Embryonic facial prominence (tissue), 1 donor: Measurements from ENCODE around the gene RNU1-2.
"Not testable (repeated sequence)": the region's sequence is repeated elsewhere in the genome, so short reads cannot be mapped to it uniquely, and the experiment has no call there.

Experiments
- DNase-seq: peaks from one replicate; pipeline ENCODE4 v3.0.0-alpha.2; 2016; ENCODE audit errors: extremely low spot score

RNU1-2 gene

DNA sequence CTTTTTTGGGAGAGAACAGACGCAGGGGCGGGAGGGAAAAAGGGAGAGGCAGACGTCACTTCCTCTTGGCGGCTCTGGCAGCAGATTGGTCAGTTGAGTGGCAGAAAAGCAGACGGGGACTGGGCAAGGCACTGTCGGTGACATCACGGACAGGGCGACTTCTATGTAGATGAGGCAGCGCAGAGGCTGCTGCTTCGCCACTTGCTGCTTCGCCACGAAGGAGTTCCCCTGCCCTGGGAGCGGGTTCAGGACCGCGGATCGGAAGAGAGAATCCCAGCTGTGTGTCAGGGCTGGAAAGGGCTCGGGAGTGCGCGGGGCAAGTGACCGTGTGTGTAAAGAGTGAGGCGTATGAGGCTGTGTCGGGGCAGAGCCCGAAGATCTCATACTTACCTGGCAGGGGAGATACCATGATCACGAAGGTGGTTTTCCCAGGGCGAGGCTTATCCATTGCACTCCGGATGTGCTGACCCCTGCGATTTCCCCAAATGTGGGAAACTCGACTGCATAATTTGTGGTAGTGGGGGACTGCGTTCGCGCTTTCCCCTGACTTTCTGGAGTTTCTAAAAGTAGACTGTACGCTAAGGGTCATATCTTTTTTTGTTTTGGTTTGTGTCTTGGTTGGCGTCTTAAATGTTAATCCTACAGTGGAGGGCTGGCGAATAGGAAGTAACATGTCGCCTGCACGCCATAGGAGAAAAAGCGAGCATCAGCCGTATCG is at the start of gene RNU1-2:
Gene RNU1-2 (plus strand): TSS at position 383 of the 718 bp plus-strand sequence.
- DNase-seq = peak; percentile 98

DNA sequence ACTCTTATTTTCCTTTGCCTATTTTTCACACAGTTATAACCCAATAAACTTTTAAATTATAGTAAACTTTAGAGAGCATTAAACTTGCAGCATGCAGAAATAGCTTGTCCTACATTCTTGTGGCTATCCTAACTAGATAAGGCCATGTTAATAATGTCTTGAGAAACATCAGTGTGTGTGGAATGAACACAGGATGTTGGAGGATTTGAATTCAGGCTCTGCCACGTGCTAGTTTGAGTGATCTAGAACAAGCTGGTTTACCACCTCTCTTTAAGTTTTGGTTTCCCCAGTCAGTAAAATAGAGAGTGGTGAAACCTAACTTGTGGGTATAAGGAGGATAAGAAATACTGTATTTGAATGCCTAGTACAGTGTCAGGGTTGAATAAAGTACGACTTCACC is 39.6 kb upstream of the RNU1-2 start:
- DNase-seq = not testable (repeated sequence)

DNA sequence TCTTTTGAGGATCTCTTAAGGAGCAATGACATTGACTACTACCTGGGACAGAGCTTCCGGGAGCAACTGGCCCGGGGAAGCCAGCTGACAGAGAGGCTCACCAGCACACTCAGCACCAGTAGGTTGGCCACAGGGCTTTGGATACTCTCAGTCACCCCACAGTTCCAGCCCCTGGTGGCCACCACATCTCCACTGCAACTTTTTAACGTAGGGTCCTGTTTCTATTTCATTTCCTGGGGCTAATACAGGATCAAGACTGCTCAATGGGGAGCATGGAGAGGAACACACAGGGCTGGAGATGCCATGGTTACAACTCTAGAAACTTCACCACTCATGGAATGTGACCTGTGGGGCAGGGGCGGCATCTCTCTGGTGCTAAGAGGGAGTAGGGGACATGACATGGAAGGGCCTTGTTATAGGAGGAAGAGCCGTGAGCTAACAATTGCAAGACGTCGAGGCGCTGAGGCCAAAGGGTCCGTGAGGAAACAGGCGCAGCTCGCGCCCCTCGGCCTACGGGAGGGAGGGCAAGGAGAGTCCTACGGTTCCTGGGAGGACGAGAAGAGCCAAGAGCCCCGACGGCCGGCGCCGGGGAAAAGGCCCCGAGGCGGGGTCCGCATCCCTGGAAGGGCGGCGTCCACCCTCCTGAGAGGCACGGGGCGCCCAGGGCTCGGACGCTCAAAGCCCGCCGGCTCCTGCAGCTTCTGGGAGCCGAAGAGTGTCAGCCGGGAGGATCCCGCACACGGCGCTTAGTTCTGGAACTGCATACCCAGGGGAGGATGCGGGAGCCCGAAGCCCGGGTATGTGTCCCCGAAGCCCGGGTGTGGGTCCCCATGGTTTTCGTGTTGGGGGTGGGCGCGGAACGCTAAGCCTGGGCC is 36.4 kb upstream of the RNU1-2 start:
- DNase-seq = peak; percentile 3

DNA sequence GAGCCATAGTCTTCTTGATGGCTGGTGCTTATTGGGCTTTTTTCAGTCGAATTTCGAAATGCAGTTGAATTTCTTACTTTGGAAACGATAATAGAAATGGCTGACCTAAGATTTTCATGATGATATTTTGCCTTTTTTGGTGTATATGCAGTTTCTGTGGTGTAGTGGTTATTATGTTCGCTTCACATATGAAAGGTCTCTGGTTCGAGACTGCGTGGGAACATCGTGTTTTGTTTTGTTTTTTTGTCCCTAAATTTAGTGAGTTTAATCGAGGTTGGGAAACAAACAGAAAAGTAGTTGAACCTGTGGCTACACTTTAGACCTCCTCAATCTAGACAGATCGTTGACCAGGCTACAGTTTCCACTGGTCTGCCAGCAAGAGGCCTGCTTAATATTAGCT is 35.7 kb upstream of the RNU1-2 start:
- DNase-seq = not testable (repeated sequence)

DNA sequence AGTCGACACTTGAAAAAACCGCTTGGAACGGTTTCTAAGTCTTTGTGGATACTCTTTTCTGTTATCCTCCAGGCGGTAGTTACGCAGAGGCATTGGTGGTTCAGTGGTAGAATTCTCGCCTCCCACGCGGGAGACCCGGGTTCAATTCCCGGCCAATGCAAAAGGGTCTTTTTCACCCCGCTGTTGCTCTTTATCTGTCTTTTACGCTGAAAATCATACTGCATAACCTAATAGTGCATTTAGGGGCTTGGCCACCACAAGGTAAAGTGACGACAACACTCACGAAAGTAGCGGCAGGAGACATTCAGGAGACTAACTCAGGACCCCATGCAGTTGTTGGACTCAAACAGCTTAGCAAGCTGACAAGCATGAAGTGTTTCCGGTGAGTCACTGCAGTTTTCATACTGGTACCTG is 33.9 kb upstream of the RNU1-2 start:
- DNase-seq = not testable (repeated sequence)

DNA sequence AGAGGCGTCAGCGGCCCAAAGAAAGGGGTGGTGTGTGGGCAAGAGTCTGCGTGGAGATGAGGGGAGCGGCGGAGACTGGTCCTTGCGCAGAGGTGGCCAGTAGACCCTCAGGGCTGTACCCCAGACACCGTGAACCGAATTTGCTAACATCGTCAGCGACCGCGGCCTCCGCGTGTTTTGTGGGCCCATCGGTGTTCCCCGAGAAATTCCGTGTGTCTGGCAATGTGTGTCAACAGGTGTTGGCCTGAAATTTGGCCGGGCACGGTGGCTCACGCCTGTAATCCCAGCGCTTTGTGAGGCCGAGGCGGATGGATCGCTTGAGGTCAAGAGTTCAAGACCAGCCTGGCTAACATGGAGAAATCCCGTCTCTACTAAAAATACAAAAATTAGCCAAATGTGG is 33.4 kb upstream of the RNU1-2 start:
- not testable (repeated sequence) for DNase-seq

DNA sequence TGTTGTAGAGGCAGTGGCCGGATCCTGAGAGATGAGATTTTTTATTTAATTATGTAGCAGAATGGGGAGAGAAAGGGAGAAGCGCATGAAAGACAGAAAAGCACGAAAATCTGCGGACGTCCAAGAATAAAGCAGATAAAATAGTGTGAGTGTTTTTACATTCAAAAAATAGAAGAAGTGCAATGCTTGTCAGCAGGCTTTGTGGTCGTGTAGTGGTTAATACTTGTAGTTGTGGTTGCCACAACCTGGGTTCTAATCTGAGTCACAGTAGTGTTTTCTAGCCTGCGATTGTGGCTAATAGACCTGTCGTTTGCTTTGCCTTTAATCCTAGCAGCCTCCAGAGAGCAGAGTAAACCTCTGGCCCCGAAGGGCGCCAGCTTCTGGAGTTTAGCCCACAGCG is 32.8 kb upstream of the RNU1-2 start:
- not testable (repeated sequence) for DNase-seq

DNA sequence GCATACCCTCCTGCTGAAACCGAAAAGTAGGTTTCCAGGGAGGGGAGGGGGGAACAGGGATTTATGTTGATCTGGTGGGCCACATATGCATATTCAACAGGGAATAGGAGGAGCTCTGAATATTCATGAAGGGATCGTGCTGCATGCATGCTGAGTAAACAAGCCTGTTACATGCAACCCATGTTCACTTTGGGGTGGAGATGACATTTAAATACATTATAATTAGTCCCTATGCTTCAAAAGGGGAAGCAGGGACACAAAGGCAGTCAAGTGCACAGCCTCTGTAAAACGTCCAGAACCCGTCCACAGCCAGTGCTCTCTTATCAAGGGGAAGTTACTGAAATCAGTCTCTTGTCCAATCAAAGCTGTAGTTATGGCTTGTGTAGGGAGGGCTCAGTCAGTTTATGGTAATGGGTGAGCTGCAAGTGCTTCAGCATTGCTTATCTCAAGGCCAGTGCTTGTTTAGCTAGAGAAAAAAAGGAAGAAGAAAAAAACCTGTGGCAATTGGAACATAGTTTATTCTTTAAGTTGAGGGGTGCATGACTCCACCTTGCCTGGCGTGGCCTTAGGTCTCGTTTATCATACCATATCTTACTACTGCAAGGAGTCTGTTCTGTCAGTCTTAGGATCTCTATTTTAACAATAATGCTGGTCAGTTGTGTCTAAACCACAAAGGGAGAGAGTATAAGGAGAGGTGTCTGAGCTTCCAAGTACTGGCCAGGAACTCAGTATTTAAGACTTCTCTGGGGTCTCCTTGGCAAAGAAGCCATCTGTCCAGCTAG is 28.7 kb upstream of the RNU1-2 start:
- not testable (repeated sequence) for DNase-seq

DNA sequence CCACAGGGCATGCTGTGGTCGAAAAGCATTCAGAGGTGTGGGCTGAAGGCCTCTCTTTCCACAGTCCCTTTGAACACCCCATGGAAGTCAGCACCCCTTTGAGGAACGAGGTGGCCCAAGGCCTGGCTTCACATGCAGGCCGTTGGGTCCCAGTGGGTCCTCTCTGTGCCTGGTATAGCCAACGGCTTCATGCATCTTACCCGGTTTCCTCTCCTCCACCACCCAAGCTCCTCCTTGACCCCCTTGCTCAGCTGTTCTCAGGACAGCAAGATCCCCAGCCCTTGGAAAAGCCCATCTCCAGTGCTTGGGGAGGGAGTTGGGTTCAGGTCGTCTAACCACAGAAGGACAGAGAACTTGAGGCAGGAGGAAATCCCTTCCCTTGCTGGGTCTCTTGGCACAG is 27.0 kb upstream of the RNU1-2 start:
- DNase-seq = not testable (repeated sequence)

DNA sequence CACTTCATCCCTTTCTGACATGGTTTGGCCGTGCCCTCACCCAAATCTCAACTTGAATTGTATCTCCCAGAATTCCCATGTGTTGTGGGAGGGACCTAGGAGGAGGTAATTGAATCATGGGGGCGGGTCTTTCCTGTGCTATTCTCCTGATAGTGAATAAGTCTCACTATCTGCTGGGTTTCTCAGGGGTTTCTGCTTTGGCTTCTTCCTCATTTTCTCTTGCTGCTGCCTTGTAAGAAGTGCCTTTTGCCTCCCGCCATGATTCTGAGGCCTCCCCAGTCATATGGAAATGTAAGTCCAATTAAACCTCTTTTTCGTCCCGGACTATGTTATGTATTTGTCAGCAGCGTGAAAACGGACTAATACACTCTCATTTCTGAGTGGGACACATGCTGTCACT is 25.8 kb upstream of the RNU1-2 start:
- not testable (repeated sequence) for DNase-seq

DNA sequence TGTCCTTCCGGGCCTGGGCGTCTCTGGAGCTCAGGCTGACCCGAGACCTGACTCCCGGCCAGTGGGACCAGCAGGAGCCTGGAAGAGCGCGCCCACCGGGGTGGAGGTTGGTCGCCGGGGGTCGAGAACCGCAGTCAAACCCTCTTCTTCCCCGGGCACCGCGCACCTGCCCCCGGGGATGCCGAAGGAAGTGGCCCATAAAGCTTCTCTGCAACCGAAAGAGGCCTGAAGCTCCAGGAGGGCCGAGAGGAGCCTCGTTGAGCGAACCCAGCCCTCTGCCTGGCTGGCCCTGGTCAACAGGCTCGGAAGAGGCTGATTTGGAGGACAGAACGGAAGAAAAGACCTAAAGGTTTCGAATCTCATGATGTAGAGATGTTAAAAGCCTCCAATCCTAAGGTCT is 24.6 kb upstream of the RNU1-2 start:
- DNase-seq = peak; percentile 3

DNA sequence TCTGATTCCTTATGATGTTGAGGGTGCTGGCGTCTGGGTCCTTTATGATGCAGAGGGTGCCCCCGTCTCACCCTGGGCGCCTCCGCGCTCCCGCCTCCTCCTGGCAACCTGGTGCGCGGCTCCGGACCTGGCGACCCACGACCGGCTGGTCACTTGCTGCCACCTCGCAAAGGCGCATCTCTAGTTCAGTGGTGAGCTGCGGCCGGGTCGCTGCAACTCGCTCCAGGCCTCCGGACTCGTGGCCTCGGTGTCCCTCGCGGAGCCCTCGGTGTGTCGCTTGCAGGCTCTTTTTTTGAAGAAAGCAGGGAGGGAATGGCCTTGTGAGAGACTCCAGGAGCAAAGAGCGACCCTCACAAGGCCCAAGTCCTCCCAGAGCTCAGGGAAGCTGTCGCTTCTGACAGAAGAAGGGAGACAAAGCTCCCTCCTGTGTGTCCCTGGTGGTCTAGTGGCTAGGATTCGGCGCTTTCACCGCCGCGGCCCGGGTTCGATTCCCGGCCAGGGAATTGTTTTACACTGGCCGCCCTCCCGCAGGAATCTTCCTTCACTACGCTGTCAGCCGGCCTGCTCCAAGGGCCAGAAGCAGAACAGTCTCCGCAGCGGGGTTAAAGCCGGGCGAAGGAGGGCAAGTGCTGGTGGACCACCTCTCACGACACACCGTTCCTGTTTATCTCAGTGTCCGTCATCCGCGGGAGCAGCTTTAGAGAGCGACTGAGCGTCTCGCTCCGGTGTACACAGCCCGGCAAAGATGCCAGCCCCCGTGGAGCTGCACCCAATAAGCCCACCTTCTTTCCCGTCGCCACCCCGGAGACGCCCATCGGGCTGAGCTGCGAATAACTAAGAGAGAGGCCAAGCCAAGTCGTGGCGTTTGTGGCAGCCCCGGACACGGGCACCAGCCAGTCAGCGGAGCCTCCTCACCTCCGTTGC is 23.4 kb upstream of the RNU1-2 start:
- DNase-seq = peak; percentile 6

DNA sequence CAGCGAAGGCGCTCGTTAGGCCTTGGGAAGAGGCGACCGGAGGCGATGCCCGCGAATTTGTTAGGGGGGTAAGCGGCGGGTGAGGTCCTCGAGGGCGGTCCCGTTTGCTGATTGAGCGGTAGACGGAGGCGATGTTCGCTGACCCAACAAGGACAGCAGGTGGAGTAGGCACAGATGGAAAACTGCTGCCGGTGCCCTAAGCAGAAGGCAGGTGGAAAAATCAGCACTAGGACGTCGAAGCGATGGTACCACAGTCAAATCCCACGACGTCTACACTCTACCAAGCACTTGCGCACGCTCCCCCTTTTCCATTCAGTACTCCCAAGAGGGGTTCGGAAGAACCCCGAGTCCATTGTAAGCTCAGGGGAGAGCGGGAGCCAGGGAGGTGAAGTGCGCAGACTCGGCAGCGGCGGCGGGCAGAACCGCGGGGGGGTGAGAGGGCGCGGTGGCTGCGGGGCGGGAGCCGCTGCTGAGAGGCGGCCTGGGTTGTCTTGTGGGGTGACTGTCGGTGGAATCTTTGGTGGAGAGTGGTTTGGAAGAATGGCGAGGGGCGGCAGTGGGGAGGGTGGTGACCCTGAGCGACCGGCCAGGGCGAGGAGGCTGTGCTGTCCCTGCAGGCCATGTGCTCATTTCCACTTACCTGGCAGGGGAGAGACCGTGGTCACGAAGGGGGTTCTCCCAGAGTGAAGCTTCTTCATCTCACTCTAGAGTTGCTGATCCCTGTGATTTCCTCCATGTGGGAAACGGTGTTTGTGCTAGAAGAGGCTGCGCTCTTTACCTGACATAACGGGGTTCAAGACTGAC is 22.5 kb upstream of the RNU1-2 start:
- peak; percentile 7 for DNase-seq

DNA sequence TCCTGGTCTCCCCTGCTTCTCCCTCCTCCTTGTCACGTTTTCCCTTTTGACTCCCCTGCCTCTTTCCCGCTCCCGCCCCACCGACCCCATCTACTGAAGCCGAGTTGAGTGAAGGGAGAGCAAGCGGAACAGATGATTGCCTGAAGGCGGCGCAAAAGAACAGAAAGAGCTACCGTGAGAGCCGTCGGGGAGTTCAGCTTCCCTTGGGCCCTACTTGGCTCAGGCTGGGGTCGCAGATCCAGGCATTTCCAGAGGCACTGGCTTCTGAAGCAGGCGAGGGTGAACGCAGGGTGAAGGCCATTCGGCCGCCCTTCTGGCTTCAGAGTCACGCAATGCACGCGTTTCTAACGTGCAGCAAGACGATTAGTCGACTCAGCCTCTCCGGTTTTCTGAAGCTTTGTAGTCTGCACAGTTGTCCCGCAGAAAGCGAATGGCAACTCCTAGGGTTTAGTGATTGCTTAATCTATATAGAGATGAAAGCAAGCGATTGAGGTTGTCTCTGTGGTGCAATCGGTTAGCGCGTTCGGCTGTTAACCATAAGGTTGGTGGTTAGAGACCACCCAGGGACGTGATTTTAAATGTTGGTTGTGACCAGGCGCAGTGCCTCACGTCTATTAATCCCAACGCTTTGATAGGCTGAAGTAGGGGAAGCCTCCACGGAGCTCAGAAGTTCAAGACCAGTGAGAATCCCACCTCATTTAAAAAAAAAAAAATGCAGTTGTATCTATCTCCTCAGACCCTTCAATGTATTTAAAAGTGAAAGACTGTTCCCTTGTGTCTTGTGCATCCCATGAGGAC is 20.6 kb upstream of the RNU1-2 start:
- DNase-seq = peak; percentile 3

DNA sequence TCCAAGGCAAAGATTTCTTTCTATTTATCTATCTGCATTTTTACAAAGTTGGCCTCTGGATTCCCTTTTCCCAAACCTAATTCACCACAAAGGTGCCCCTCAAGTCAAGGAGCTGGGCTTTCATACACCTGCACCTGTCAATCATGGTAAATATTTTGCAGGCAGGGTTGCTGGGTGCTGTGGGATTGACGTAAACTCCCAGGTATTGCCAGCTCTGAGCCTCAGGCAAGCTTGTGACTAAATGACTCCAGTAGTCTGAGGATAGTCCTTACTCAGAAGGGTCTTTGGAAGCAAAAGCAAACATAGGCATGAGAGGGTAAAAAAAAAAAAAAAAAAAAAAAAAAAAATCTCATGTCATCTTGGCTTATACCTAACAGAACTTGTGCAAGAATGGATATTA is 14.0 kb upstream of the RNU1-2 start:
- DNase-seq = not testable (repeated sequence)

DNA sequence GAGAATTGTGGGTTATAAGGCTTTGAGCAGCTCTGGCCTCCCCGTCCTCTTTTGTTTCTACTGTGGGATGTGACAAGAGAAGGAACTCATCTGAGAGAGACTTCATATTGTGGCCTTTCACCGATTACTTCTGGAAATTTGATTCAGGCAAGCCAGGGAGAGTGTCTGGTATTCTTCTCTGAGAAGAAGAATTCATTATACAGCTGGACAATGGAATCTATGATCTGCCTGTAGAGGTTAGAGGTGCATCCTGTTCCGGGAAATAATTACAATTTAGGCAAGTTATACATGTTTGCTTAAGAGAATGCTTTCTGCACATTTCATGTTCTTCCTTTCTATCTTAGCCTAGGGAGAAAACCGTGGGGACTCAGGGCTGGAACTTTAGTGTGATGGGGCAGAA is 12.8 kb upstream of the RNU1-2 start:
- DNase-seq = no peak

DNA sequence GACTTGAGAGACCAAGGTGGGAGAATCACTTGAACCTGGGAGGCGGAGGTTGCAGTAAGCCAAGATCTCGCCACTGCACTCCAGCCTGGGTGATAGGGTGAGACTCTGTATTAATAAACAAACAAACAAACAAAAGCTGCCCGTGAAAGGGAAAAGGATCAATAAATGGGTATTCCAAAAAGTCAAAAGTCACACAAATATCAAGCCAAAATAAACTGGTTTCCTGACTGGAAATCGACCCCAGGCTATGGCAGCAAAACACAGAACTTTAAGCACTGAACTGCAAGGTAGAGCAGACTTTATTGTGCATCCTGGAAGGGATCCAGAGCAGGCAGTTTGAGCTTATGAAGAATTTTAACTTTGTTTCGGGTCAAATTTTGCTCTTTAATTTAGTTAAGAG is 11.3 kb upstream of the RNU1-2 start:
- not testable (repeated sequence) for DNase-seq

DNA sequence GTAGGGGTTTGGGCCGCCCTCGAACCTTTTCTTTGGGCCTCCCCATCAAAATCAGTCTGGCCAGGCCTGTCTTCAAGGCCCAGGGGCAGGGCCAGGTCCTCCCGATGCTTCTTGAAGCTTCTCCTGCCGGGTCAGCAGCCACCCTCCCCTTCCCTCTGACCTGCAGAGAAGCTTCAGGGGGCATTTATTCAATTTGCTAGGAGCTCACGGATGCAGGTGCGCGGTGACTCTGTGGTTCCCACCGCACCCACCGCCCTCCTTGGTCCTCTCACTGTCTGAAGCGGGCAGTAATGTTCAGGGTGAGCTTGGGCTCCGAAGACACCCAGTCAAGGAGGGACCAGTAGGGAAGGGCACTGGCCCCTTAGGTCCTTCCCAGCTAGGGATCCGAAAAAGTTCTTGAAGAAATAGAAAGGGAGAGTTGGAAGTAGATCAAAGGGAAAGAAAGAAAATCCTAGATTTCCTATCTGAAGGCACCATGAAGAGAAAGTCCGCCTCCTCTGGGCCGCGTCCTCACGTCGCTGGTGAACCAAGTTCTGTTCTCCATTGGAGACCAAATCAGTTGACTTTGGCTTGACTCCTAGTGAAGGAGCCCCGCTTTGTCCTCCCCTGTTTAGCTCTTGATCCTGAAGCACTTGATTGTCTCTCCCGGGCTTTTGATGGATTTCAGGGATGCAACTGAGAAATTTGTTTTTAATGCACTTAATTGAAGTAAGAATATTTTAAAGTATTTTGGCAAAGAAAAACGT is 8.7 kb upstream of the RNU1-2 start:
- no peak for DNase-seq
